Central memory CD8-positive, alpha-beta T cell (primary cell): ENCODE data around the gene SLC25A12.
"Not testable (repeated sequence)": the region's sequence is repeated elsewhere in the genome, so short reads cannot be mapped to it uniquely, and the experiment has no call there.

Experiments
- ATAC-seq: fragments of 150-1000 bp; cut with Tn5 transposase; replicated peaks from 2 replicates; pipeline ENCODE4 v1.10.0; 2022; ENCODE audit warnings: mild to moderate bottlenecking, moderate FRiP score, moderate number of reproducible peaks; ENCODE audit not compliant: poor library complexity, severe bottlenecking; ENCODE audit errors: extremely low read depth
- DNase-seq, 2 donors: peaks; one replicate each; pipeline ENCODE4 v3.0.0; 2021; ENCODE audit warnings: low spot score in 2 of 2
- H3K27ac Mint-ChIP-seq: one replicate; pipeline ENCODE4 v1.8.0; 2022; ENCODE audit warnings: low read depth, mild to moderate bottlenecking, moderate library complexity, mixed read lengths
- H3K27me3 Mint-ChIP-seq: one replicate; pipeline ENCODE4 v1.8.0; 2022; ENCODE audit warnings: mixed read lengths
- H3K36me3 Mint-ChIP-seq: one replicate; pipeline ENCODE4 v1.8.0; 2022; ENCODE audit warnings: mild to moderate bottlenecking, moderate library complexity, mixed read lengths; ENCODE audit not compliant: insufficient read depth
- H3K4me1 Mint-ChIP-seq: one replicate; pipeline ENCODE4 v1.8.0; 2022; ENCODE audit warnings: mixed read lengths
- H3K4me3 Mint-ChIP-seq: one replicate; pipeline ENCODE4 v1.8.0; 2022; ENCODE audit warnings: mild to moderate bottlenecking, moderate library complexity, mixed read lengths
- H3K9me3 Mint-ChIP-seq: one replicate; pipeline ENCODE4 v1.8.0; 2022; ENCODE audit warnings: mixed read lengths

Gene SLC25A12

GRCh38 chr2:171792157-171792556 is 101.9 kb downstream of the SLC25A12 start:
- ATAC-seq: no peak
- Mint-ChIP-seq H3K4me1 (no peaks in the 10 kb centered on the region), H3K36me3 (peaks cover 30% of the 10 kb centered on the region), H3K27ac (no peak overlapping the region), H3K27me3 (no peaks in the 10 kb centered on the region), H3K4me3 (no peak overlapping the region), H3K9me3 (no peaks in the 10 kb centered on the region)
- no peak for DNase-seq

GRCh38 chr2:171791361-171791760 is 102.7 kb downstream of the SLC25A12 start:
- Mint-ChIP-seq H3K27ac (no peak overlapping the region), H3K27me3 (no peaks in the 10 kb centered on the region), H3K4me3 (no peak overlapping the region), H3K36me3 (peaks cover 33% of the 10 kb centered on the region), H3K4me1 (no peaks in the 10 kb centered on the region), H3K9me3 (no peaks in the 10 kb centered on the region)
- DNase-seq (no peak), ATAC-seq (no peak)

- DNase-seq (no peak), ATAC-seq (no peak)
- Mint-ChIP-seq H3K9me3 (no peaks in the 10 kb centered on the region), H3K27ac (peak overlapping the region; percentile 50), H3K36me3 (peaks cover 42% of the 10 kb centered on the region), H3K27me3 (no peaks in the 10 kb centered on the region), H3K4me1 (no peaks in the 10 kb centered on the region), H3K4me3 (no peak overlapping the region)
Observed at GRCh38 chr2:171789956-171790355, 104.1 kb downstream of the SLC25A12 start.

- no peaks in the 10 kb centered on the region for H3K27me3 Mint-ChIP-seq
- H3K4me3 Mint-ChIP-seq: no peak overlapping the region
- H3K9me3 Mint-ChIP-seq: no peaks in the 10 kb centered on the region
- H3K4me1 Mint-ChIP-seq: no peaks in the 10 kb centered on the region
- ATAC-seq: no peak
- DNase-seq: no peak
- H3K36me3 Mint-ChIP-seq: peaks cover 44% of the 10 kb centered on the region
- no peak overlapping the region for H3K27ac Mint-ChIP-seq
Observed at GRCh38 chr2:171788316-171788993, 105.6 kb downstream of the SLC25A12 start.

- no peak overlapping the region for H3K4me3 Mint-ChIP-seq
- H3K9me3 Mint-ChIP-seq: no peaks in the 10 kb centered on the region
- H3K4me1 Mint-ChIP-seq: no peaks in the 10 kb centered on the region
- H3K27ac Mint-ChIP-seq: no peak overlapping the region
- no peak for DNase-seq
- no peaks in the 10 kb centered on the region for H3K27me3 Mint-ChIP-seq
- ATAC-seq: no peak
- peaks cover 35% of the 10 kb centered on the region for H3K36me3 Mint-ChIP-seq
Observed at GRCh38 chr2:171787333-171788072, 106.5 kb downstream of the SLC25A12 start.

GRCh38 chr2:171785450-171785849 is 108.6 kb downstream of the SLC25A12 start:
- DNase-seq (no peak), ATAC-seq (no peak)
- peaks cover 32% of the 10 kb centered on the region for H3K36me3 Mint-ChIP-seq
- H3K4me3 Mint-ChIP-seq: no peak overlapping the region
- no peaks in the 10 kb centered on the region for H3K4me1 Mint-ChIP-seq
- H3K27ac Mint-ChIP-seq: no peak overlapping the region
- no peaks in the 10 kb centered on the region for H3K27me3 Mint-ChIP-seq
- H3K9me3 Mint-ChIP-seq: no peaks in the 10 kb centered on the region

GRCh38 chr2:171778515-171778914 is 115.5 kb downstream of the SLC25A12 start:
- Mint-ChIP-seq H3K36me3 (peaks cover 1% of the 10 kb centered on the region), H3K27ac (no peak overlapping the region), H3K27me3 (no peaks in the 10 kb centered on the region), H3K4me3 (no peak overlapping the region), H3K4me1 (no peaks in the 10 kb centered on the region), H3K9me3 (peaks cover 5% of the 10 kb centered on the region)
- DNase-seq (no peak), ATAC-seq (no peak)

GRCh38 chr2:171774581-171774980 is 119.5 kb downstream of the SLC25A12 start:
- H3K36me3 Mint-ChIP-seq, H3K27me3 Mint-ChIP-seq, H3K27ac Mint-ChIP-seq, H3K4me1 Mint-ChIP-seq, H3K9me3 Mint-ChIP-seq, H3K4me3 Mint-ChIP-seq, ATAC-seq, DNase-seq: not testable (repeated sequence)

GRCh38 chr2:171772373-171772772 is 121.7 kb downstream of the SLC25A12 start:
- Mint-ChIP-seq H3K4me3 (no peak overlapping the region), H3K36me3 (peaks cover 3% of the 10 kb centered on the region), H3K4me1 (no peaks in the 10 kb centered on the region), H3K9me3 (no peaks in the 10 kb centered on the region), H3K27ac (no peak overlapping the region), H3K27me3 (no peaks in the 10 kb centered on the region)
- DNase-seq: no peak
- ATAC-seq: no peak

GRCh38 chr2:171771463-171771862 is 122.6 kb downstream of the SLC25A12 start:
- H3K27ac Mint-ChIP-seq: no peak overlapping the region
- ATAC-seq (no peak), DNase-seq (no peak)
- no peaks in the 10 kb centered on the region for H3K27me3 Mint-ChIP-seq
- H3K9me3 Mint-ChIP-seq: no peaks in the 10 kb centered on the region
- H3K36me3 Mint-ChIP-seq: peaks cover 3% of the 10 kb centered on the region
- H3K4me3 Mint-ChIP-seq: no peak overlapping the region
- H3K4me1 Mint-ChIP-seq: no peaks in the 10 kb centered on the region

GRCh38 chr2:171763602-171764001 is 130.4 kb downstream of the SLC25A12 start:
- peaks cover 5% of the 10 kb centered on the region for H3K9me3 Mint-ChIP-seq
- H3K27me3 Mint-ChIP-seq: no peaks in the 10 kb centered on the region
- no peak for ATAC-seq
- H3K4me1 Mint-ChIP-seq: peaks cover 7% of the 10 kb centered on the region
- no peak for DNase-seq
- peaks cover 15% of the 10 kb centered on the region for H3K36me3 Mint-ChIP-seq
- no peak overlapping the region for H3K4me3 Mint-ChIP-seq
- H3K27ac Mint-ChIP-seq: no peak overlapping the region

- Mint-ChIP-seq H3K4me3 (no peak overlapping the region), H3K27me3 (no peaks in the 10 kb centered on the region), H3K4me1 (peaks cover 12% of the 10 kb centered on the region), H3K27ac (no peak overlapping the region), H3K36me3 (peaks cover 15% of the 10 kb centered on the region), H3K9me3 (peaks cover 5% of the 10 kb centered on the region)
- DNase-seq: no peak
- no peak for ATAC-seq
Observed at GRCh38 chr2:171762879-171763573, 131.0 kb downstream of the SLC25A12 start.

- not testable (repeated sequence) for H3K27me3 Mint-ChIP-seq, H3K4me3 Mint-ChIP-seq, DNase-seq, ATAC-seq, H3K9me3 Mint-ChIP-seq, H3K27ac Mint-ChIP-seq
- peaks cover 14% of the 10 kb centered on the region for H3K4me1 Mint-ChIP-seq
- H3K36me3 Mint-ChIP-seq: peaks cover 12% of the 10 kb centered on the region
Observed at GRCh38 chr2:171761176-171761575, 132.9 kb downstream of the SLC25A12 start.
